BJ (cell line): ENCODE measurements around the gene EDRF1. TPM values are rescaled to one million over a fixed set of nuclear protein-coding genes. Genes with fewer than 3 reads are reported as not detected.
A peak's percentile ranks its signal among the peaks of the same experiment; 100 is the strongest.

Source experiments
- CTCF ChIA-PET: fragments of 350-600 bp; formaldehyde crosslinking; extraction: SDS; loops from one replicate; lab custom pipeline; 2021; ENCODE audit warnings: antibody characterized with exemption, inconsistent platforms; lab: Yijun Ruan, JAX
- POLR2A ChIA-PET: fragments of 300-600 bp; sonication (Branson Sonifier 250); formaldehyde crosslinking; extraction: SDS; loops from one replicate; lab custom pipeline; 2021; ENCODE audit warnings: antibody characterized with exemption; lab: Charles Lee
- DNase-seq: peaks from one replicate; pipeline ENCODE4 v3.0.0-alpha.2; 2011; ENCODE audit warnings: low read depth
- H3K27me3 ChIP-seq: 2 replicates; pipeline ENCODE4 v1.6.0; 2011; ENCODE audit warnings: low read length; ENCODE audit not compliant: control insufficient read depth, insufficient read depth
- H3K36me3 ChIP-seq: 2 replicates; pipeline ENCODE4 v1.5.1; 2011; ENCODE audit warnings: low read length; ENCODE audit not compliant: control insufficient read depth, insufficient read depth
- H3K4me3 ChIP-seq: 2 replicates; pipeline ENCODE4 v1.5.1; 2011; ENCODE audit warnings: low read depth, mild to moderate bottlenecking, control low read depth, low read length
- CTCF ChIP-seq: IDR thresholded peaks from 2 replicates; pipeline ENCODE4 v1.5.1; 2011; ENCODE audit warnings: low read depth, mild to moderate bottlenecking, control low read depth, inconsistent platforms, low read length, moderate library complexity; ENCODE audit not compliant: insufficient read depth
- polyA plus RNA-seq: library from polyadenylated mRNA; depleted of rRNA; stranded (reverse); fragments of >200 nt; gene quantifications from 2 replicates; pipeline ENCODE4 v1.2.3, GENCODE V29; 2011; rRNA removed

Gene EDRF1
- polyA plus RNA-seq, 1 experiment: 15.7 TPM

GRCh38 chr10:125802131-125802530 is 82.6 kb downstream of the EDRF1 start:
- CTCF ChIA-PET: no interaction called here
- Histone ChIP-seq H3K36me3 (peaks cover 15% of the 10 kb centered on the region), H3K27me3 (no peaks in the 10 kb centered on the region), H3K4me3 (no peak overlapping the region)
- no peak for TF ChIP-seq CTCF
- DNase-seq: no peak
- POLR2A ChIA-PET: no interaction called here

- H3K4me3 ChIP-seq: no peak overlapping the region
- ChIA-PET CTCF (no interaction called here), POLR2A (no interaction called here)
- H3K27me3 ChIP-seq: no peaks in the 10 kb centered on the region
- TF ChIP-seq CTCF: no peak
- DNase-seq: no peak
- peaks cover 14% of the 10 kb centered on the region for H3K36me3 ChIP-seq
These were observed 83.2 kb downstream of the EDRF1 start for GRCh38 chr10:125802739-125803138.

GRCh38 chr10:125808047-125808446 is 88.5 kb downstream of the EDRF1 start:
- H3K4me3 ChIP-seq: no peak overlapping the region
- CTCF ChIA-PET: no interaction called here
- H3K36me3 ChIP-seq: peaks cover 14% of the 10 kb centered on the region
- no peaks in the 10 kb centered on the region for H3K27me3 ChIP-seq
- DNase-seq: no peak
- TF ChIP-seq CTCF: no peak
- POLR2A ChIA-PET: no interaction called here

- ChIA-PET CTCF (no interaction called here), POLR2A (no interaction called here)
- Histone ChIP-seq H3K36me3 (peaks cover 12% of the 10 kb centered on the region), H3K27me3 (no peaks in the 10 kb centered on the region), H3K4me3 (no peak overlapping the region)
- DNase-seq: peak; percentile 34
- no peak for TF ChIP-seq CTCF
These were observed 91.7 kb downstream of the EDRF1 start for GRCh38 chr10:125811251-125811650.

- Histone ChIP-seq H3K27me3 (no peaks in the 10 kb centered on the region), H3K4me3 (no peak overlapping the region), H3K36me3 (peaks cover 10% of the 10 kb centered on the region)
- no peak for TF ChIP-seq CTCF
- ChIA-PET CTCF (interaction anchor here (0.5 kb wide), 1 partner anchor 1564 kb away, joined by 3 read pairs; no protein-coding TSS in a partner anchor), POLR2A (no interaction called here)
- peak; percentile 59 for DNase-seq
These were observed 92.7 kb downstream of the EDRF1 start for GRCh38 chr10:125812128-125812750.

Other genes with a start within 250 kb of the EDRF1 start
- 0.11 TPM in 1 of 2 replicates, not detected in the other for gene TEX36, start 36.5 kb upstream of the EDRF1 start, polyA plus RNA-seq
- gene MMP21, start 56.1 kb downstream of the EDRF1 start, polyA plus RNA-seq: not detected in 2 replicates
- gene UROS, start 103.5 kb downstream of the EDRF1 start, polyA plus RNA-seq: 56.6 and 61.0 TPM in 2 replicates
- gene BCCIP, start 103.8 kb downstream of the EDRF1 start, polyA plus RNA-seq: 13.2 and 33.0 TPM in 2 replicates
- gene DHX32, start 161.6 kb downstream of the EDRF1 start, polyA plus RNA-seq: 18.2 and 29.7 TPM in 2 replicates
- 1.8 and 2.4 TPM in 2 replicates for gene FANK1, start 176.9 kb downstream of the EDRF1 start, polyA plus RNA-seq